GM21529 (cell line): Measurements from ENCODE around the gene TERT.

Experiments used
- ATAC-seq: cut with Tn5 transposase; IDR thresholded peaks from one replicate; pipeline ENCODE4 v1.9.1; 2021; ENCODE audit not compliant: unreplicated experiment

The TERT gene

GRCh38 chr5:1209896-1210776 lies 84.7 kb downstream of the TERT start:
- ATAC-seq: no peak

- no peak for ATAC-seq
These were observed 85.4 kb downstream of the TERT start for GRCh38 chr5:1209489-1209852.

GRCh38 chr5:1208743-1209488 lies 86.0 kb downstream of the TERT start:
- no peak for ATAC-seq

GRCh38 chr5:1208221-1208742 lies 86.6 kb downstream of the TERT start:
- ATAC-seq: no peak

- ATAC-seq: no peak
These were observed 87.3 kb downstream of the TERT start for GRCh38 chr5:1207555-1207954.

- no peak for ATAC-seq
These were observed 88.1 kb downstream of the TERT start for GRCh38 chr5:1206521-1207412.

- no peak for ATAC-seq
These were observed 89.3 kb downstream of the TERT start for GRCh38 chr5:1205255-1206180.

GRCh38 chr5:1204693-1205242 lies 90.1 kb downstream of the TERT start:
- no peak for ATAC-seq

- no peak for ATAC-seq
These were observed 90.7 kb downstream of the TERT start for GRCh38 chr5:1203968-1204692.

GRCh38 chr5:1203311-1203967 lies 91.4 kb downstream of the TERT start:
- ATAC-seq: no peak
